Esophagus squamous epithelium (tissue), 5 donors: ENCODE measurements around the gene WWOX. TPM values are rescaled to one million over a fixed set of nuclear protein-coding genes. Genes with fewer than 3 reads are reported as not detected.

Experiments used
- DNase-seq: peaks from one replicate; lab custom pipeline; 2025; lab: John Stamatoyannopoulos, UW
- H3K27ac ChIP-seq, 4 donors: fragments of 200-600 bp; sonication (generic); one replicate each; pipeline ENCODE4 v1.5.1; 2016 to 2019; ENCODE audit warnings: mild to moderate bottlenecking in 1 of 4
- H3K27me3 ChIP-seq, 4 donors: fragments of 200-600 bp; sonication (generic); 1 replicate in 3 of 4; 2 replicates in 1 of 4; pipeline versions ENCODE4 v1.5.1 to v1.6.0; 2017 to 2021; ENCODE audit warnings: antibody characterized with exemption in 1 of 4
- H3K36me3 ChIP-seq, 3 donors: fragments of 200-600 bp; sonication (generic); one replicate each; pipeline ENCODE4 v1.5.1; 2016 to 2019
- H3K4me1 ChIP-seq, 3 donors: fragments of 200-600 bp; sonication (generic); one replicate each; pipeline ENCODE4 v1.5.1; 2017 to 2019
- H3K4me3 ChIP-seq, 4 donors: fragments of 200-600 bp; sonication (generic); 1 replicate in 3 of 4; 2 replicates in 1 of 4; pipeline ENCODE4 v1.5.1; 2016 to 2019; ENCODE audit warnings: mild to moderate bottlenecking in 2 of 4, moderate library complexity in 1 of 4
- H3K9me3 ChIP-seq, 3 donors: fragments of 200-600 bp; sonication (generic); one replicate each; pipeline ENCODE4 v1.5.1; 2016 to 2019
- POLR2A ChIP-seq, 4 donors: fragments of 450-650 bp; IDR thresholded peaks; one replicate each; pipeline ENCODE4 v1.6.1; 2017; ENCODE audit warnings: antibody characterized with exemption in 4 of 4, mild to moderate bottlenecking in 4 of 4, moderate library complexity in 3 of 4
- WGBS, 2 donors: methylation state at CpG; one replicate each; pipeline ENCODE4 v1.1.5; 2018; 5-methylcytosine and 5-hydroxymethylcytosine counted together
- intact Hi-C: fragments of 100-400 bp; cut with DNase I; formaldehyde crosslinking; loops from one replicate; pipeline ENCODE4 v1.15.0; 2022
- total RNA-seq, 4 donors: library from RNA; depleted of rRNA; stranded (reverse); fragments of >200 nt; gene quantifications; one replicate each; pipeline ENCODE4 v1.1.0, GENCODE V29; 2016
- TF ChIP-seq, protein P1 (sequence below), 6 experiments: fragments of 450-650 bp in 4 of 6; fragments of 200-600 bp in 2 of 6; sonication (generic) in 2 of 6; IDR thresholded peaks; one replicate each; pipeline ENCODE4 v1.5.1; 2016 to 2019; ENCODE audit warnings: antibody characterized with exemption in 6 of 6, mild to moderate bottlenecking in 4 of 6, moderate library complexity in 4 of 6
- donor health status: DM: yes; HTN: yes; CAD: no.

WWOX gene
- total RNA-seq, 4 donors from 2014 or later, result 20.9 to 31.1 (median 27.5) TPM

DNA sequence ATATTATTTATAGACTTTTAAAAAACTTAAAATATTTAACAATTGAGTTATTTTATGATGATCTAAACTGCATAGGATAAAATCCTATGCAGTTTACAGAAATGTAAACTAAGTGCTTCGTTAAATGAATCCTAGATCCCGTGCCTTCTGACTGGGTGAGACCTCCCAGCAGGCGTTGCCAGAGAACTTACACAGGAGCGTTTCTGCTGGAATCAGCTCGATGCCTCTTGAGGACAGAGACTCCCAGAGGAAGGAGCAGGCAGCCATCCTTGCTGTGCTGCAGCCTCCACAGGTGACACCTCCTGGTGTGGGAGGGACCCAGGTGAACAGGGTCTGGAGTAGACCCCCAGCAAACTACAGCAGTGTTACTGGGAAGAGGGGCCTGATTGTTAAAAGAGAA is 160.4 kb downstream of the WWOX start:
- intact Hi-C loops, result no loop called here
- no peak overlapping the region for H3K4me3 ChIP-seq
- H3K4me1 ChIP-seq, result no peaks in the 10 kb centered on the region
- TF ChIP-seq, protein P1, sequence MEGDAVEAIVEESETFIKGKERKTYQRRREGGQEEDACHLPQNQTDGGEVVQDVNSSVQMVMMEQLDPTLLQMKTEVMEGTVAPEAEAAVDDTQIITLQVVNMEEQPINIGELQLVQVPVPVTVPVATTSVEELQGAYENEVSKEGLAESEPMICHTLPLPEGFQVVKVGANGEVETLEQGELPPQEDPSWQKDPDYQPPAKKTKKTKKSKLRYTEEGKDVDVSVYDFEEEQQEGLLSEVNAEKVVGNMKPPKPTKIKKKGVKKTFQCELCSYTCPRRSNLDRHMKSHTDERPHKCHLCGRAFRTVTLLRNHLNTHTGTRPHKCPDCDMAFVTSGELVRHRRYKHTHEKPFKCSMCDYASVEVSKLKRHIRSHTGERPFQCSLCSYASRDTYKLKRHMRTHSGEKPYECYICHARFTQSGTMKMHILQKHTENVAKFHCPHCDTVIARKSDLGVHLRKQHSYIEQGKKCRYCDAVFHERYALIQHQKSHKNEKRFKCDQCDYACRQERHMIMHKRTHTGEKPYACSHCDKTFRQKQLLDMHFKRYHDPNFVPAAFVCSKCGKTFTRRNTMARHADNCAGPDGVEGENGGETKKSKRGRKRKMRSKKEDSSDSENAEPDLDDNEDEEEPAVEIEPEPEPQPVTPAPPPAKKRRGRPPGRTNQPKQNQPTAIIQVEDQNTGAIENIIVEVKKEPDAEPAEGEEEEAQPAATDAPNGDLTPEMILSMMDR (IDR thresholded peaks at IDR 0.05), result no peak
- no peak for TF ChIP-seq POLR2A (IDR thresholded peaks at IDR 0.05)
- H3K9me3 ChIP-seq, result no peaks in the 10 kb centered on the region
- no peaks in the 10 kb centered on the region for H3K36me3 ChIP-seq
- no peaks in the 10 kb centered on the region for H3K27me3 ChIP-seq
- DNase-seq, result no peak
- 81 to 82% methylated on average over 5 of the region's 5 CpGs for WGBS, 2 donors
- no peak overlapping the region for H3K27ac ChIP-seq

DNA sequence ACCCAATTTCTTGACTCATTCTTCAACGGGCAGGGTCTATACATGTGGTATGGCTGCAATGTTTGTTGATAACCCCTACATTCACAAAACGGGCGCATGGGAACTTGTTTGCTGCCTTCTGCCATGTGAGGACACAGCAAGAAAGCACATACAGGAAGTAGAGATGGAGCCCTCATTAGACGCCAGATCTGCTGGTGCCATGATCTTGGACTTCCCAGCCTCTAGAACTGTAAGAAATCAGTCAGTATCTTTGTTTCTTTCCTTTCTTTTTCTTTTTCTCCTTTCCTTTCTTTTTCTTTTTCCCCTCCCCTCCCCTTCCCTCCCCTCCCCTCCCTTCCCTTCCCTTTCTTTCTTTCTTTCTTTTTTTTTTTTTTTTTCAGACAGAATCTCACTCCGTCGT is 165.2 kb downstream of the WWOX start:
- H3K27me3 ChIP-seq, result no peaks in the 10 kb centered on the region
- H3K4me1 ChIP-seq, result no peaks in the 10 kb centered on the region
- TF ChIP-seq POLR2A (IDR thresholded peaks at IDR 0.05), result no peak
- TF ChIP-seq, protein P1 (IDR thresholded peaks at IDR 0.05), result no peak
- no peak overlapping the region for H3K4me3 ChIP-seq
- no peak overlapping the region for H3K27ac ChIP-seq
- WGBS, 2 donors, result 95 to 96% methylated on average over 4 to 6 of the region's 6 CpGs
- intact Hi-C loops, result no loop called here
- DNase-seq, result no peak
- no peaks in the 10 kb centered on the region for H3K9me3 ChIP-seq
- no peaks in the 10 kb centered on the region for H3K36me3 ChIP-seq

DNA sequence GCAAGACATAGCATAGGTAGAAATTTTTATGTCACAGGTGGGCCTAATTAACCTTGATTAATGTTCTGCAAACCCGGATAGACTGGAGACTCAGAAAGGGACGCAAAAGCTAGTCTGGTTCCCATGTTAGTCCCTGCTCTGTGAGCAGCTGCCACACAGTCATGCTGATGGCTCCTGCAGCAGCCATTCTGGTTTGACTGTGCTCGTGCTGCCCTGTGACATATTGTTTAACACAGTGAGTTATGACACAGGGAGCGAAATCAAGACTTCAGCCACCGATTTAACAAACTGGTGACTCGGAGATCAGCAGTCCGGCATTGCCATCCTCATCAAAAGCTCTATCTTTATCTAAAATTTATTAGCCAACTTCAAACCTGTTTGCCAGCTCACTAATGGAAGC is 169.8 kb downstream of the WWOX start:
- H3K9me3 ChIP-seq, result no peaks in the 10 kb centered on the region
- 89 to 90% methylated on average over 7 of the region's 7 CpGs for WGBS, 2 donors
- no peaks in the 10 kb centered on the region for H3K4me1 ChIP-seq
- DNase-seq, result no peak
- no peak overlapping the region for H3K27ac ChIP-seq
- no peaks in the 10 kb centered on the region for H3K36me3 ChIP-seq
- TF ChIP-seq POLR2A (IDR thresholded peaks at IDR 0.05), result no peak
- TF ChIP-seq, protein P1 (IDR thresholded peaks at IDR 0.05), result no peak
- H3K4me3 ChIP-seq, result no peak overlapping the region
- no peaks in the 10 kb centered on the region for H3K27me3 ChIP-seq
- intact Hi-C loops, result no loop called here

DNA sequence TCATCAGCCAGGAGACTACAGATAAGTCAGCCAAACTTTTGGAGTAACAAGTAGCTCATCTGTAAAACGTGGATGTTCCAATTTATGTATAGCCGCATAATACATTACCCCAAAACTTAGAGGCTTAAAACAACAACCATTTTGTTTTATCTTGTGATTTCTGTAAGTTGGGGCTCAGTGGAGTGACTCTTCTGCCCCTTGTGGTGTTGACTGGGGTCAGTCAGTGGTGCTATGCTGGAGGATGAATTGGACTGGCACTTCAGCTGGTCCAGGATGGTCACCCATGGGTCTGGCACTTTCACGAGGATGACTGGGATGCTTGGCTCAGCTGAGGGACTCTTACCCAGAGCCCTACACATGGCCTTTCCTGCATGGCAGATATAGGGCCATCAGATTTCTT is 172.5 kb downstream of the WWOX start:
- Histone ChIP-seq H3K27me3 (no peaks in the 10 kb centered on the region), H3K4me3 (no peak overlapping the region), H3K9me3 (no peaks in the 10 kb centered on the region), H3K4me1 (peaks cover 0 to under 1% (median 0%) of the 10 kb centered on the region in 3 donors), H3K27ac (no peak overlapping the region), H3K36me3 (no peaks in the 10 kb centered on the region)
- 89 to 100% methylated on average over 2 to 3 of the region's 3 CpGs for WGBS, 2 donors
- intact Hi-C loops, result no loop called here
- no peak for DNase-seq
- TF ChIP-seq, protein P1 (IDR thresholded peaks at IDR 0.05), result no peak
- no peak for TF ChIP-seq POLR2A (IDR thresholded peaks at IDR 0.05)

DNA sequence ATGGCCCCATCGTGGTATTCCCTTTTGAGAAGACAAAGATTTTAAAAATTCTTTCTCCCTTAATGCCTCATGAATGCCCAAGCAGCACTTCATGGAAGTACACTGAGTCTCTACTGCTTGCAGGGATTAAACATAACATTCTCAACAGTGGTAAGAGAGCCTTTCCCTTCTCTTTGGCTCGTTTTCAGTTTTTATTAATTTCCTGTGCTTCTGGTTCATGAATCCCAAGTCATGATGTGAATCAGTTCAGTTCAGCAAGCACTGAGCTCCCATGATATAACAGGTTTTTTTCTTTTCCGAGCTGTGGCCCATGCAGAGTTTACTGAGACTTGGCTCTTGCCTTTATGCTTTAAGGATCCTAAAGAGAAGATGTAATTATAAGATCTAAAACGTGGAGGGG is 175.3 kb downstream of the WWOX start:
- whole genome bisulfite sequencing, 2 donors, result 67 to 79% methylated on average over 4 of the region's 4 CpGs
- Histone ChIP-seq H3K27me3 (no peaks in the 10 kb centered on the region), H3K36me3 (no peaks in the 10 kb centered on the region), H3K4me3 (no peak overlapping the region), H3K27ac (no peak overlapping the region), H3K4me1 (peaks cover 0 to 7% (median 0%) of the 10 kb centered on the region in 3 donors), H3K9me3 (no peaks in the 10 kb centered on the region)
- no peak for TF ChIP-seq POLR2A (IDR thresholded peaks at IDR 0.05)
- TF ChIP-seq, protein P1 (IDR thresholded peaks at IDR 0.05), result no peak
- DNase-seq, result no peak
- intact Hi-C loops, result no loop called here
